ENCODE data around the gene HEPACAM.

HEPACAM gene

GRCh38 chr11:124898711-124899110 lies 37.1 kb downstream of the HEPACAM start:
- DNase-seq, result no peak

GRCh38 chr11:124898263-124898680 lies 37.6 kb downstream of the HEPACAM start:
- DNase-seq, result no peak

GRCh38 chr11:124897674-124898262 lies 38.1 kb downstream of the HEPACAM start, which contains the start of gene ROBO4:
TSS of gene ROBO4 (minus strand) at chr11:124897865. CDS start at chr11:124897795, 70 bp downstream.
- DNase-seq, result no peak

- DNase-seq, result no peak
These were observed 38.9 kb downstream of the HEPACAM start for GRCh38 chr11:124896821-124897391.

- DNase-seq, result no peak
These were observed 39.6 kb downstream of the HEPACAM start for GRCh38 chr11:124896071-124896750.

- no peak for DNase-seq
These were observed 40.3 kb downstream of the HEPACAM start for GRCh38 chr11:124895471-124895971.

GRCh38 chr11:124894606-124895430 lies 41.0 kb downstream of the HEPACAM start:
- DNase-seq, result no peak

GRCh38 chr11:124893781-124894401 lies 42.0 kb downstream of the HEPACAM start:
- no peak for DNase-seq

GRCh38 chr11:124892750-124893454 lies 42.9 kb downstream of the HEPACAM start:
- DNase-seq, result no peak

GRCh38 chr11:124892146-124892545 lies 43.7 kb downstream of the HEPACAM start:
- DNase-seq, result no peak

GRCh38 chr11:124891373-124891861 lies 44.4 kb downstream of the HEPACAM start:
- no peak for DNase-seq

- DNase-seq, result no peak
These were observed 45.0 kb downstream of the HEPACAM start for GRCh38 chr11:124890683-124891372.

- no peak for DNase-seq
These were observed 45.7 kb downstream of the HEPACAM start for GRCh38 chr11:124890151-124890550.

- no peak for DNase-seq
These were observed 46.4 kb downstream of the HEPACAM start for GRCh38 chr11:124889191-124890091.

- no peak for DNase-seq
These were observed 48.2 kb downstream of the HEPACAM start for GRCh38 chr11:124887667-124888013.

GRCh38 chr11:124886978-124887666 lies 48.7 kb downstream of the HEPACAM start:
- DNase-seq, result no peak

- DNase-seq, result no peak
These were observed 49.4 kb downstream of the HEPACAM start for GRCh38 chr11:124886476-124886875.

GRCh38 chr11:124884869-124885479 lies 50.9 kb downstream of the HEPACAM start:
- DNase-seq, result no peak

GRCh38 chr11:124884340-124884739 lies 51.5 kb downstream of the HEPACAM start:
- no peak for DNase-seq
